NT2/D1 (cell line): ENCODE measurements around the gene RGS19.
"Not testable (repeated sequence)": the region's sequence is repeated elsewhere in the genome, so short reads cannot be mapped to it uniquely, and the experiment has no call there.

Source experiments
- YY1 ChIP-seq: IDR thresholded peaks from 2 replicates; pipeline ENCODE4 v1.6.1; 2011; ENCODE audit not compliant: insufficient read length, insufficient read depth
- ZNF274 ChIP-seq: IDR thresholded peaks from 2 replicates; pipeline ENCODE4 v1.6.1; 2011; ENCODE audit warnings: mild to moderate bottlenecking, low read depth, low read length

GRCh38 chr20:64123517-64123916, 44.2 kb upstream of the RGS19 start:
- TF ChIP-seq ZNF274, YY1: not testable (repeated sequence)
